Measurements from ENCODE around the gene PSMA3. TPM values are rescaled to one million over a fixed set of nuclear protein-coding genes. Genes with fewer than 3 reads are reported as not detected.

The PSMA3 gene
- total RNA-seq, 4 donors from 2014 or later, result 78.4 to 92.2 (median 82.4) TPM

DNA sequence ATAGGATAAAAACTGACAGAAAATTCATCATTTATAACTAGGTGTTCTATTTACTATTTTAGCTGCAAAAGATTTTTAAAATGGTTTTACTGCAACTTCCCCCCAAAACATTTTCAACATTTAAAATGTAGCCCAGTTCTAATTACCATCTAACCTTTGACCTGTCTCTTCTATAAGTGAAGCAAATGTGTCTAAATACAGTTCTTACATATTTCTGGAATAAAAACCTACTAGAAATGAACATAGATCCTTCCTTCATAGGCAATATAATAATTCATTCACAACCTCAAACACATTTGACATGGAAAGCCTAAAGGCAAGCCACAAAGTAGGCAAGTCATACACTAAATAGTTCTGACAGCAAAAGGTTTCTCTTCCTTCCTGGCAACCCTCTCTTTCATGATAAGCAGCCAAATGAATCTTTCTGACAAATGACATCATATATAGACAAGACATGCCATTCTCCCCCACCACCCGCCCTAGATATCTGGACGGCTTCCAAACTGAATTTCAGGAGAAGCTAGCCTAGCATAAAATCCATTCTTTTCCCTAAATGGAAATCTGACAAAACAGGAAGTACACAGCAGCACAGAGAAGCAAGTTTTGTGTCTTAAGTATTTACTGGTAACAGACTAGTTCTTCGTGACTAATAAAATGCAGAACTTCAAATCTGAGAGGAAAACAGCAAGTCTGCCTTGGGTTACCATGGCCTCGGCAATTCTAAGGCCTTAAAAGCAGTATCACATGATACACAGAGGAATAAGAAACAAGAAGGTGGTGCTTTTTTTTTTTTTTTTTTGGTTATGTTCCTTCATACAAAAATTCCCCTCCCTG, 36.5 kb downstream of the PSMA3 start:
- Histone ChIP-seq H3K27me3 (no peaks in the 10 kb centered on the region), H3K4me3 (no peak overlapping the region), H3K36me3 (peaks cover 51% of the 10 kb centered on the region), H3K9me3 (no peaks in the 10 kb centered on the region), H3K27ac (peak overlapping the region; percentile 51), H3K4me1 (peaks cover 27% of the 10 kb centered on the region)
- DNase-seq (ENCODE audit: low spot score in 2 of 2), result no peak
- TF ChIP-seq EP300 (IDR thresholded peaks at IDR 0.05), result no peak
- peak in 1 of 3 donors; percentile 35 for TF ChIP-seq POLR2AphosphoS5 (IDR thresholded peaks at IDR 0.05)
- 3% methylated on average over 4 of the region's 4 CpGs for WGBS

- WGBS, result 55% methylated on average over 3 of the region's 3 CpGs
- Histone ChIP-seq H3K9me3 (no peaks in the 10 kb centered on the region), H3K4me1 (peaks cover 25% of the 10 kb centered on the region), H3K27ac (peak overlapping the region; percentile 51), H3K4me3 (no peak overlapping the region), H3K27me3 (no peaks in the 10 kb centered on the region), H3K36me3 (peaks cover 58% of the 10 kb centered on the region)
- no peak for TF ChIP-seq POLR2A (IDR thresholded peaks at IDR 0.05)
- no peak for TF ChIP-seq EP300 (IDR thresholded peaks at IDR 0.05)
- TF ChIP-seq POLR2AphosphoS5 (IDR thresholded peaks at IDR 0.05), result no peak
- no peak for TF ChIP-seq CTCF (IDR thresholded peaks at IDR 0.05)
- no peak for DNase-seq (ENCODE audit: low spot score in 2 of 2)
Measured at GRCh38 chr14:58281969-58282368, 37.3 kb downstream of the PSMA3 start.

- no peaks in the 10 kb centered on the region for H3K9me3 ChIP-seq
- TF ChIP-seq POLR2AphosphoS5 (IDR thresholded peaks at IDR 0.05) (no peak), POLR2A (IDR thresholded peaks at IDR 0.05) (no peak), CTCF (IDR thresholded peaks at IDR 0.05) (no peak), EP300 (IDR thresholded peaks at IDR 0.05) (no peak)
- no peak overlapping the region for H3K4me3 ChIP-seq
- 72% methylated on average over 4 of the region's 4 CpGs for WGBS
- H3K4me1 ChIP-seq, result peaks cover 25% of the 10 kb centered on the region
- no peak overlapping the region for H3K27ac ChIP-seq
- no peaks in the 10 kb centered on the region for H3K27me3 ChIP-seq
- DNase-seq (ENCODE audit: low spot score in 2 of 2), result no peak
- H3K36me3 ChIP-seq, result peaks cover 57% of the 10 kb centered on the region
Measured at GRCh38 chr14:58282925-58283593, 38.4 kb downstream of the PSMA3 start.

- peaks cover 55% of the 10 kb centered on the region for H3K36me3 ChIP-seq
- H3K27ac ChIP-seq, result no peak overlapping the region
- DNase-seq (ENCODE audit: low spot score in 2 of 2), result no peak
- H3K4me3 ChIP-seq, result no peak overlapping the region
- H3K9me3 ChIP-seq, result no peaks in the 10 kb centered on the region
- H3K4me1 ChIP-seq, result peaks cover 25% of the 10 kb centered on the region
- TF ChIP-seq POLR2AphosphoS5 (IDR thresholded peaks at IDR 0.05) (no peak), POLR2A (IDR thresholded peaks at IDR 0.05) (no peak), EP300 (IDR thresholded peaks at IDR 0.05) (no peak), CTCF (IDR thresholded peaks at IDR 0.05) (no peak)
- H3K27me3 ChIP-seq, result no peaks in the 10 kb centered on the region
Measured at GRCh38 chr14:58283730-58284129, 39.1 kb downstream of the PSMA3 start.

- Histone ChIP-seq H3K27me3 (no peaks in the 10 kb centered on the region), H3K27ac (no peak overlapping the region), H3K4me1 (peaks cover 25% of the 10 kb centered on the region), H3K36me3 (peaks cover 56% of the 10 kb centered on the region), H3K4me3 (no peak overlapping the region), H3K9me3 (no peaks in the 10 kb centered on the region)
- TF ChIP-seq POLR2A (IDR thresholded peaks at IDR 0.05) (no peak), CTCF (IDR thresholded peaks at IDR 0.05) (no peak), EP300 (IDR thresholded peaks at IDR 0.05) (no peak)
- no peak for DNase-seq (ENCODE audit: low spot score in 2 of 2)
- 96% methylated on average over 4 of the region's 4 CpGs for WGBS
Measured at GRCh38 chr14:58285132-58285531, 40.5 kb downstream of the PSMA3 start.
